ENCODE results near the gene SLX4IP. TPM values are rescaled to one million over a fixed set of nuclear protein-coding genes. Genes with fewer than 3 reads are reported as not detected.

Gene SLX4IP
- total and polyA plus RNA-seq, 2 of the 13 experiments (the other 11 are each of a cell fraction or from before 2014, with no cell fraction given): 3.6 to 7.3 TPM

GRCh38 chr20:10603971-10604864 is 169.1 kb downstream of the SLX4IP start (continued):
- TF ChIP-seq ZBTB1 (CRISPR knock-in tag; IDR thresholded peaks at IDR 0.05; ENCODE audit: borderline replicate concordance) (no peak), AGO2 (optimal IDR thresholded peaks at IDR 0.05; ENCODE audit: low read depth, low read length) (no peak), NFIC (IDR thresholded peaks at IDR 0.05; ENCODE audit: low read length) (peak; percentile 80; the same call in 1 of the 2 replicates), ZNF160 (CRISPR knock-in tag; IDR thresholded peaks at IDR 0.05) (no peak), UBTF (CRISPR knock-in tag; IDR thresholded peaks at IDR 0.05) (peak; percentile 73), ELF1 (CRISPR knock-in tag; IDR thresholded peaks at IDR 0.05) (peak; percentile 58), ZNF607 (CRISPR knock-in tag; IDR thresholded peaks at IDR 0.05; ENCODE audit: borderline replicate concordance) (no peak), TCF7 (IDR thresholded peaks at IDR 0.05; ENCODE audit: low read depth) (peak; percentile 75), DBP (CRISPR knock-in tag; IDR thresholded peaks at IDR 0.05; ENCODE audit: not compliant biosample characterization) (no peak), CREB1 (IDR thresholded peaks at IDR 0.05) (0 out of 2 replicates have a peak, but pooled peaks have one; percentile 21), CREB1 (CRISPR knock-in tag; IDR thresholded peaks at IDR 0.05) (no peak), ZFP90 (CRISPR knock-in tag; IDR thresholded peaks at IDR 0.05; ENCODE audit: borderline replicate concordance) (no peak), ZNF746 (CRISPR knock-in tag; IDR thresholded peaks at IDR 0.05) (peak; percentile 69; the same call in 1 of the 2 replicates), ZNF556 (CRISPR knock-in tag; IDR thresholded peaks at IDR 0.05; ENCODE audit: borderline replicate concordance) (peak; percentile 93), SAP130 (CRISPR knock-in tag; IDR thresholded peaks at IDR 0.05; ENCODE audit: low read depth) (peak; percentile 99), ZNF276 (CRISPR knock-in tag; IDR thresholded peaks at IDR 0.05; ENCODE audit: low read depth) (peak; percentile 52; the same call in 1 of the 2 replicates), KMT2B (CRISPR knock-in tag; IDR thresholded peaks at IDR 0.05) (peak; percentile 88)
- TF ChIP-seq, protein P1, sequence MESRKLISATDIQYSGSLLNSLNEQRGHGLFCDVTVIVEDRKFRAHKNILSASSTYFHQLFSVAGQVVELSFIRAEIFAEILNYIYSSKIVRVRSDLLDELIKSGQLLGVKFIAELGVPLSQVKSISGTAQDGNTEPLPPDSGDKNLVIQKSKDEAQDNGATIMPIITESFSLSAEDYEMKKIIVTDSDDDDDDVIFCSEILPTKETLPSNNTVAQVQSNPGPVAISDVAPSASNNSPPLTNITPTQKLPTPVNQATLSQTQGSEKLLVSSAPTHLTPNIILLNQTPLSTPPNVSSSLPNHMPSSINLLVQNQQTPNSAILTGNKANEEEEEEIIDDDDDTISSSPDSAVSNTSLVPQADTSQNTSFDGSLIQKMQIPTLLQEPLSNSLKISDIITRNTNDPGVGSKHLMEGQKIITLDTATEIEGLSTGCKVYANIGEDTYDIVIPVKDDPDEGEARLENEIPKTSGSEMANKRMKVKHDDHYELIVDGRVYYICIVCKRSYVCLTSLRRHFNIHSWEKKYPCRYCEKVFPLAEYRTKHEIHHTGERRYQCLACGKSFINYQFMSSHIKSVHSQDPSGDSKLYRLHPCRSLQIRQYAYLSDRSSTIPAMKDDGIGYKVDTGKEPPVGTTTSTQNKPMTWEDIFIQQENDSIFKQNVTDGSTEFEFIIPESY (CRISPR knock-in tag; IDR thresholded peaks at IDR 0.05): peak; percentile 91
- TF ChIP-seq, protein P2, sequence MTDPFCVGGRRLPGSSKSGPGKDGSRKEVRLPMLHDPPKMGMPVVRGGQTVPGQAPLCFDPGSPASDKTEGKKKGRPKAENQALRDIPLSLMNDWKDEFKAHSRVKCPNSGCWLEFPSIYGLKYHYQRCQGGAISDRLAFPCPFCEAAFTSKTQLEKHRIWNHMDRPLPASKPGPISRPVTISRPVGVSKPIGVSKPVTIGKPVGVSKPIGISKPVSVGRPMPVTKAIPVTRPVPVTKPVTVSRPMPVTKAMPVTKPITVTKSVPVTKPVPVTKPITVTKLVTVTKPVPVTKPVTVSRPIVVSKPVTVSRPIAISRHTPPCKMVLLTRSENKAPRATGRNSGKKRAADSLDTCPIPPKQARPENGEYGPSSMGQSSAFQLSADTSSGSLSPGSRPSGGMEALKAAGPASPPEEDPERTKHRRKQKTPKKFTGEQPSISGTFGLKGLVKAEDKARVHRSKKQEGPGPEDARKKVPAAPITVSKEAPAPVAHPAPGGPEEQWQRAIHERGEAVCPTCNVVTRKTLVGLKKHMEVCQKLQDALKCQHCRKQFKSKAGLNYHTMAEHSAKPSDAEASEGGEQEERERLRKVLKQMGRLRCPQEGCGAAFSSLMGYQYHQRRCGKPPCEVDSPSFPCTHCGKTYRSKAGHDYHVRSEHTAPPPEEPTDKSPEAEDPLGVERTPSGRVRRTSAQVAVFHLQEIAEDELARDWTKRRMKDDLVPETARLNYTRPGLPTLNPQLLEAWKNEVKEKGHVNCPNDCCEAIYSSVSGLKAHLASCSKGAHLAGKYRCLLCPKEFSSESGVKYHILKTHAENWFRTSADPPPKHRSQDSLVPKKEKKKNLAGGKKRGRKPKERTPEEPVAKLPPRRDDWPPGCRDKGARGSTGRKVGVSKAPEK (CRISPR knock-in tag; IDR thresholded peaks at IDR 0.05; ENCODE audit: borderline replicate concordance): no peak
